ENCODE results near the gene GTF2H1. TPM values are rescaled to one million over a fixed set of nuclear protein-coding genes. Genes with fewer than 3 reads are reported as not detected.

GTF2H1 gene
- total RNA-seq, 1 experiment from 2014 or later: 83.4 TPM

- no TSS peak for BruUV-seq (replicated peaks)
- Mint-ChIP-seq H3K36me3 (ENCODE audit: insufficient read depth, unreplicated experiment) (peaks cover 98% of the 10 kb centered on the region), H3K4me1 (ENCODE audit: insufficient read depth, unreplicated experiment) (no peaks in the 10 kb centered on the region), H3K27ac (ENCODE audit: low read depth, unreplicated experiment) (no peak overlapping the region), H3K27me3 (ENCODE audit: insufficient read depth, unreplicated experiment) (no peaks in the 10 kb centered on the region), H3K9me3 (ENCODE audit: unreplicated experiment) (no peaks in the 10 kb centered on the region), H3K4me3 (ENCODE audit: unreplicated experiment) (no peak overlapping the region)
- ChIA-PET POLR2A (interaction anchor here (0.6 to 1.0 kb wide), 4 partner anchors 13 to 101 kb away, joined by 3 to 4 read pairs (median 4); partner anchors contain the start of genes GTF2H1, HPS5 and LDHA), CTCF (interaction anchor here (0.6 to 1.3 kb wide), 2 partner anchors 9 to 51 kb away, joined by 3 to 5 read pairs; no protein-coding TSS in a partner anchor)
- intact Hi-C loops (cut with micrococcal nuclease): no loop called here
- TF ChIP-seq CTCF (IDR thresholded peaks at IDR 0.05; ENCODE audit: unreplicated experiment): no peak
- no peak for DNase-seq (ENCODE audit: unreplicated experiment)
These were observed 27.1 kb upstream of the GTF2H1 start for GRCh38 chr11:18295316-18295715.

- Mint-ChIP-seq H3K27me3 (ENCODE audit: insufficient read depth, unreplicated experiment) (no peaks in the 10 kb centered on the region), H3K36me3 (ENCODE audit: insufficient read depth, unreplicated experiment) (peaks cover 95% of the 10 kb centered on the region), H3K4me3 (ENCODE audit: unreplicated experiment) (no peak overlapping the region), H3K4me1 (ENCODE audit: insufficient read depth, unreplicated experiment) (no peaks in the 10 kb centered on the region), H3K27ac (ENCODE audit: low read depth, unreplicated experiment) (no peak overlapping the region), H3K9me3 (ENCODE audit: unreplicated experiment) (no peaks in the 10 kb centered on the region)
- ChIA-PET POLR2A (interaction anchor here (0.7 to 1.8 kb wide), 8 partner anchors 8 to 96 kb away, joined by 3 to 6 read pairs (median 4); partner anchors contain the start of genes HPS5 and LDHA), CTCF (interaction anchor here (0.7 to 2.7 kb wide), 4 partner anchors 11 to 1075 kb away, joined by 3 to 12 read pairs (median 3); no protein-coding TSS in a partner anchor)
- BruUV-seq (replicated peaks): no TSS peak
- intact Hi-C loops (cut with micrococcal nuclease): no loop called here
- DNase-seq (ENCODE audit: unreplicated experiment): no peak
- no peak for TF ChIP-seq CTCF (IDR thresholded peaks at IDR 0.05; ENCODE audit: unreplicated experiment)
These were observed 22.6 kb upstream of the GTF2H1 start for GRCh38 chr11:18299721-18300120.

- CTCF ChIA-PET: no interaction called here
- H3K27me3 Mint-ChIP-seq (ENCODE audit: insufficient read depth, unreplicated experiment): no peaks in the 10 kb centered on the region
- intact Hi-C loops (cut with micrococcal nuclease): no loop called here
- no peaks in the 10 kb centered on the region for H3K9me3 Mint-ChIP-seq (ENCODE audit: unreplicated experiment)
- H3K27ac Mint-ChIP-seq (ENCODE audit: low read depth, unreplicated experiment): no peak overlapping the region
- peaks cover 25% of the 10 kb centered on the region for H3K4me1 Mint-ChIP-seq (ENCODE audit: insufficient read depth, unreplicated experiment)
- DNase-seq (ENCODE audit: unreplicated experiment): no peak
- no peak for TF ChIP-seq CTCF (IDR thresholded peaks at IDR 0.05; ENCODE audit: unreplicated experiment)
- POLR2A ChIA-PET: interaction anchor here (0.7 to 9.9 kb wide), 4 partner anchors 7 to 63 kb away, joined by 3 to 239 read pairs (median 3); partner anchors contain the start of genes GTF2H1 and HPS5
- BruUV-seq (replicated peaks): no TSS peak
- H3K36me3 Mint-ChIP-seq (ENCODE audit: insufficient read depth, unreplicated experiment): peaks cover 90% of the 10 kb centered on the region
- H3K4me3 Mint-ChIP-seq (ENCODE audit: unreplicated experiment): no peak overlapping the region
These were observed 17.6 kb upstream of the GTF2H1 start for GRCh38 chr11:18304745-18305144.

- H3K27me3 Mint-ChIP-seq (ENCODE audit: insufficient read depth, unreplicated experiment): no peaks in the 10 kb centered on the region
- TSS peak; percentile 6 for BruUV-seq (replicated peaks)
- POLR2A ChIA-PET: interaction anchor here (0.8 to 12.1 kb wide), 12 partner anchors 8 to 326 kb away, joined by 3 to 239 read pairs (median 8); partner anchors contain the start of genes GTF2H1, HPS5, LDHA and TSG101
These were observed 14.8 kb upstream of the GTF2H1 start for GRCh38 chr11:18307461-18308139.

More at GRCh38 chr11:18307461-18308139, 14.8 kb upstream of the GTF2H1 start:
- peak overlapping the region; percentile 86 for H3K27ac Mint-ChIP-seq (ENCODE audit: low read depth, unreplicated experiment)
- no peaks in the 10 kb centered on the region for H3K9me3 Mint-ChIP-seq (ENCODE audit: unreplicated experiment)
- peaks cover 82% of the 10 kb centered on the region for H3K36me3 Mint-ChIP-seq (ENCODE audit: insufficient read depth, unreplicated experiment)
- peaks cover 44% of the 10 kb centered on the region for H3K4me1 Mint-ChIP-seq (ENCODE audit: insufficient read depth, unreplicated experiment)
- CTCF ChIA-PET: interaction anchor here (0.6 to 5.9 kb wide), 4 partner anchors 9 to 506 kb away, joined by 3 to 27 read pairs (median 6); no protein-coding TSS in a partner anchor
- intact Hi-C loops (cut with micrococcal nuclease): no loop called here
- TF ChIP-seq CTCF (IDR thresholded peaks at IDR 0.05; ENCODE audit: unreplicated experiment): no peak
- DNase-seq (ENCODE audit: unreplicated experiment): peak; percentile 67
- H3K4me3 Mint-ChIP-seq (ENCODE audit: unreplicated experiment): no peak overlapping the region
